Activated T-cell treated with anti-CD3 and anti-CD28 coated beads, Interleukin-2, amount 50 U/mL, for 72 hours (primary cell): ENCODE measurements around the gene CTNS. TPM values are rescaled to one million over a fixed set of nuclear protein-coding genes. Genes with fewer than 3 reads are reported as not detected.
"Not testable (repeated sequence)": the region's sequence is repeated elsewhere in the genome, so short reads cannot be mapped to it uniquely, and the experiment has no call there.

Experiments used
- ATAC-seq, 2 donors: fragments of 150-1000 bp; cut with Tn5 transposase; replicated peaks in 1 of 2; 2 replicates each; pipeline ENCODE4 v1.10.0; 2021; ENCODE audit warnings: moderate library complexity in 2 of 2, mild to moderate bottlenecking in 1 of 2
- DNase-seq, 2 donors: peaks; one replicate each; pipeline ENCODE4 v3.0.0; 2021 to 2022; ENCODE audit warnings: mixed read lengths in 1 of 2
- H3K27ac Mint-ChIP-seq: one replicate; pipeline ENCODE4 v1.8.0; 2022; ENCODE audit warnings: mild to moderate bottlenecking, moderate library complexity, mixed read lengths
- H3K27me3 Mint-ChIP-seq: one replicate; pipeline ENCODE4 v1.8.0; 2022; ENCODE audit warnings: low read depth, mixed read lengths
- H3K36me3 Mint-ChIP-seq, 2 donors: one replicate each; pipeline ENCODE4 v1.8.0; 2022; ENCODE audit warnings: mixed read lengths in 2 of 2, mild to moderate bottlenecking in 1 of 2; ENCODE audit not compliant: insufficient read depth in 2 of 2
- H3K4me1 Mint-ChIP-seq: one replicate; pipeline ENCODE4 v1.8.0; 2022; ENCODE audit warnings: low read depth, mixed read lengths
- H3K4me3 Mint-ChIP-seq, 2 donors: one replicate each; pipeline ENCODE4 v1.8.0; 2022; ENCODE audit warnings: mild to moderate bottlenecking in 2 of 2, mixed read lengths in 2 of 2, moderate library complexity in 2 of 2
- H3K9me3 Mint-ChIP-seq, 2 donors: one replicate each; pipeline ENCODE4 v1.8.0; 2022; ENCODE audit warnings: mixed read lengths in 2 of 2
- total RNA-seq, 2 donors: library from RNA; stranded (reverse); gene quantifications; one replicate each; pipeline ENCODE4 v1.2.3, GENCODE V29; 2022

Gene CTNS
- total RNA-seq, 2 donors from 2014 or later = 10.5 to 12.1 TPM

DNA sequence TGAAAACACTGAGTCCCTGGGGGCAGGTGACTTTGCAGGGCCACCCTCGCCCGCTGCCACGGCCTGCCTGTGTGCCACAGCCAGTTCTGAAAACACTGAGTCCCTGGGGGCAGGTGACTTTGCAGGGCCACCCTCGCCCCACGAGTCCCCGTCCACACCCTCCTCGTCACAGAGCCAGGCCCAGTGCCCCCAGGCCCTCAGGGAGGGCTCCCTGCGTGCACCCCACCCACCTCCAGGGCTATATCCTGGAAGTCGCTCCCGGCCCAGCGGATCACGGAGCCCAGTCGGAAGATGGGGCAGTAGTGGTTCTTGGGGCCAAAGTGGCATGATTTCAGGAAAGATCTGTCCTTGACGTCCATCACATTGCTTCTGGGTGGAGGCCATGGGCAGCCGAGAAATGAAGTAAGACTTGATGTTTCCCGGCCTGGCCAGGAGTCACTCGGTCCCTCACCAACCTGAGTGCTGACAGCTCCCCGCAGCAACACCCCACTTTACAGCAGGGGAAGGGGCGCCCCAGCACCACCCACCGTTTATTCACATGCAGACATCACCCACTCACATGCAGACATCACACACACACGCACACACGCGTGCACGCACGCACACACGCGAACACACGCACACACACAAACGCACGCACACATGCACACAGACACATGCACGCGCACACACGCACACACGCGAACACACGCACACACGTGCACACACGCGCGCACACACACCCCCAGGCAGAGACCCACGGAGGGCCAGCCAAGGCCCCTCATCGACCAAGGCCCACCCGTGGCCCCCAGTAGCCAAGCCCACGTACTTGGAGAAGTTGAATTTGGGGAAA, 52.9 kb downstream of the CTNS start:
- no peak for DNase-seq
- H3K36me3 Mint-ChIP-seq = peaks cover 0 to 5% of the 10 kb centered on the region in 2 donors
- H3K9me3 Mint-ChIP-seq = no peaks in the 10 kb centered on the region
- no peak overlapping the region for H3K4me3 Mint-ChIP-seq
- no peaks in the 10 kb centered on the region for H3K27me3 Mint-ChIP-seq
- ATAC-seq = no peak
- peaks cover 35% of the 10 kb centered on the region for H3K4me1 Mint-ChIP-seq
- no peak overlapping the region for H3K27ac Mint-ChIP-seq

DNA sequence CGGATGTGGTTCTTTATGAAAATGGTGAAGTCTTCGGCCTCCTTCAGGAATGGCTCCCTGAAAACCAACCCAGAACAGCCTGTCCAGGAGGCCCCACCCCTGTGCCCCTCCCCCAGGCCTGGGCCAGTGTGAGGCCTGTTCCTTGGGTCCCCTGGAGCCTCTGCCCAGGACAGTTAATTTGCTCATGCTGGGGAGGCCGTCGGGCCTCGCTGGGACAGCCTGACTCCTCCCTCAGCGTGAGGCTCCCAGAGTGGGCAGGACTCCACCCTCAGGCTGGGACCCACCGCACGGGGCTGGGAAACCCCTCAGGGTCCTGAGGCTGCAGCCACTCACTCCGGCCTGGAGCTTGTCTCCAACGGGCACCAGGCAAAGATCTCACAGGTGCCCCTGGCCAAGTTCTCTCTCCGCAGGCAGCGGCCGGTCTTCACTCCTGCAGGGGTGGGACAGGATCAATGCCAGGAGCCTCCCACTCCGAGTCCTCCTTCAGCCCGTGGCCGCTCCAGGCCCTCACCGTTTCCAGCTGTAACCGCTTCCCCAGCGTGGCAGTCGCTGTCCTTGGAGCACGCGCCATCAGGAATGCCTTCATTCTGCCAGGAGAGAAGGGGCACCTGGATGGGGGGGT, 53.6 kb downstream of the CTNS start:
- DNase-seq = no peak

DNA sequence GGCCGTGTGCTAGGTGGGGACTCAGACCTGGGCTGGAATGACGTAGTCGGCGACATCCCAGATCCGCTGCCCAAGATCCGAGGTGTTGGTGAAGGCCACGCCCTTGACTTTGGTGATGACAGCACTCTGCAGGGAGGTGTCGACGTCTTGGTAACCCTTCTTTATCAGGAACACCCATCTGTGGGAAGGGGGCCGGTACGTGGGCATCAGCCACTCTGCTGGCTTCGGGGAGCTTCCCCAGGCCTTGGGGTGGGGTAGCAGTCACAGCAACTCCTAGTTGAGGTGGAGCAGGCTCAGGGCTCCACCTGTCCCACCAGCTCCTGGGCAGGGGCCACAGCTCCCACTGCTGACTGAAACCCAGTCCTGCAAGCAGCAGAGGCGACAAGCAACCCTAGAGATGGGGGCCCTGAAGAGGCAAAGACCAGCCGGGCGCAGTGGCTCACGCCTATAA, 55.1 kb downstream of the CTNS start:
- Mint-ChIP-seq H3K27me3 (no peaks in the 10 kb centered on the region), H3K36me3 (peaks cover 0 to 5% of the 10 kb centered on the region in 2 donors), H3K27ac (no peak overlapping the region), H3K4me3 (no peak overlapping the region), H3K9me3 (no peaks in the 10 kb centered on the region), H3K4me1 (peaks cover 42% of the 10 kb centered on the region)
- ATAC-seq (no peak), DNase-seq (no peak)

More for the DNA sequence above, 53.6 kb downstream of the CTNS start:
- no peaks in the 10 kb centered on the region for H3K27me3 Mint-ChIP-seq
- H3K27ac Mint-ChIP-seq = no peak overlapping the region
- no peak overlapping the region for H3K4me3 Mint-ChIP-seq
- peaks cover 0 to 5% of the 10 kb centered on the region in 2 donors for H3K36me3 Mint-ChIP-seq
- peaks cover 39% of the 10 kb centered on the region for H3K4me1 Mint-ChIP-seq
- ATAC-seq = no peak
- no peaks in the 10 kb centered on the region for H3K9me3 Mint-ChIP-seq

DNA sequence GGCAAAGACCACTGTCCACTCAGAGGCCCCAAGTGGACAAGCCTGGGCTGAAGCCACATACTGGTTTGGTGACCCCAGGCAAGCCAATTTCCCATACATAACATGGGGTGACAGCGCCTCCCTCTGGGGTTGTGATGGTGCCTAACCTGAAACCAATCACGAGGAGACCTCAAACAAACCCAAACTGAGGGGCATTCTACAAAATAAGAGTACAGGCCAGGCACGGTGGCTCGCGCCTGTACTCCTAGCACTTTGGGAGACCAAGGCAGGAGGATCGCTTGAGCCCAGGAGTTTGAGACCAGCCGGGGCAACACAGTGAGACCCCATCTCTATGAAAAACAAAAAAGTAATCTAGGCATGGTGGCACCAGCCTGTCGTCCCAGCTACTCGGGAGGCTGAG, 55.8 kb downstream of the CTNS start:
- H3K4me3 Mint-ChIP-seq = peak overlapping the region in 1 of 2 donors; percentile 39
- peaks cover 44% of the 10 kb centered on the region for H3K4me1 Mint-ChIP-seq
- H3K36me3 Mint-ChIP-seq = peaks cover 0 to 5% of the 10 kb centered on the region in 2 donors
- no peak for DNase-seq
- H3K9me3 Mint-ChIP-seq = no peaks in the 10 kb centered on the region
- H3K27me3 Mint-ChIP-seq = no peaks in the 10 kb centered on the region
- no peak overlapping the region for H3K27ac Mint-ChIP-seq
- no peak for ATAC-seq

DNA sequence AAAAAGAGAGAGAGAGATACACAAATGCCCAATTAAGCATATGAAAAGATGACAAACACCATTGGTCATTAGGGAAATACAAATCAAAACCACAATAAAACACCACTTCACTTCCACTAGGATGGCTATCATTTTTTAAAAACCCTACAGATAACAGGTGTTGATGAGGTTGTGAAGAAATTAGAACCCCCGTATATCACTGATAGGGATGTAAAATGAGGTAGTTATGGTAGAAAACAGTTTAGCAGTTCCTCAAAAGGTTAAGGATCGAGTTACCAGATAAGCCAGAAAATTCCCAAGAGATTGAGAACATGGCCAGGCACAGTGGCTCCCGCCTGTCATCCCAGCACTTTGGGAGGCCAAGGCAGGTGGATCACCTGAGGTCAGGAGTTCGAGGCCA, 56.6 kb downstream of the CTNS start:
- H3K4me3 Mint-ChIP-seq = peak overlapping the region; percentile 39 to 51
- no peaks in the 10 kb centered on the region for H3K27me3 Mint-ChIP-seq
- peaks cover 44% of the 10 kb centered on the region for H3K4me1 Mint-ChIP-seq
- H3K27ac Mint-ChIP-seq = peak overlapping the region; percentile 54
- ATAC-seq = no peak
- no peak for DNase-seq
- H3K9me3 Mint-ChIP-seq = peaks cover 0 to 2% of the 10 kb centered on the region in 2 donors
- H3K36me3 Mint-ChIP-seq = peaks cover 0 to 11% of the 10 kb centered on the region in 2 donors

- peak overlapping the region; percentile 44 for H3K27ac Mint-ChIP-seq
- H3K27me3 Mint-ChIP-seq = no peaks in the 10 kb centered on the region
- peak overlapping the region; percentile 79 to 89 for H3K4me3 Mint-ChIP-seq
- ATAC-seq = peak; percentile 64 to 75
- peaks cover 0 to 2% of the 10 kb centered on the region in 2 donors for H3K9me3 Mint-ChIP-seq
- DNase-seq = peak; percentile 71 to 72
- peaks cover 44% of the 10 kb centered on the region for H3K4me1 Mint-ChIP-seq
- peaks cover 0 to 11% of the 10 kb centered on the region in 2 donors for H3K36me3 Mint-ChIP-seq
Measured at GRCh38 chr17:3693829-3694231, 57.3 kb downstream of the CTNS start.

GRCh38 chr17:3695129-3695722, 58.7 kb downstream of the CTNS start:
- H3K9me3 Mint-ChIP-seq = peaks cover 0 to 2% of the 10 kb centered on the region in 2 donors
- DNase-seq = no peak

GRCh38 chr17:3695723-3696411, 59.3 kb downstream of the CTNS start, which contains the start of gene P2RX5:
TSS of gene P2RX5 (minus strand) at chr17:3696155. CDS start at chr17:3696005, 150 bp downstream.
- Mint-ChIP-seq H3K4me3 (peak within 1 kb of the TSS; percentile 86 to 92), H3K4me1 (peaks cover 41% of the 10 kb centered on the region), H3K9me3 (peaks cover 0 to 2% of the 10 kb centered on the region in 2 donors), H3K27ac (peak within 1 kb of the TSS; percentile 50), H3K36me3 (peaks cover 0 to 6% of the 10 kb centered on the region in 2 donors), H3K27me3 (no peaks in the 10 kb centered on the region)
- ATAC-seq (peak; percentile 68 to 71), DNase-seq (peak; percentile 49 to 51)

More at GRCh38 chr17:3695129-3695722, 58.7 kb downstream of the CTNS start:
- Mint-ChIP-seq H3K27ac (no peak overlapping the region), H3K36me3 (peaks cover 0 to 8% of the 10 kb centered on the region in 2 donors), H3K27me3 (no peaks in the 10 kb centered on the region), H3K4me3 (peak overlapping the region; percentile 79 to 89), H3K4me1 (peaks cover 44% of the 10 kb centered on the region)
- peak; percentile 20 to 28 for ATAC-seq

DNA sequence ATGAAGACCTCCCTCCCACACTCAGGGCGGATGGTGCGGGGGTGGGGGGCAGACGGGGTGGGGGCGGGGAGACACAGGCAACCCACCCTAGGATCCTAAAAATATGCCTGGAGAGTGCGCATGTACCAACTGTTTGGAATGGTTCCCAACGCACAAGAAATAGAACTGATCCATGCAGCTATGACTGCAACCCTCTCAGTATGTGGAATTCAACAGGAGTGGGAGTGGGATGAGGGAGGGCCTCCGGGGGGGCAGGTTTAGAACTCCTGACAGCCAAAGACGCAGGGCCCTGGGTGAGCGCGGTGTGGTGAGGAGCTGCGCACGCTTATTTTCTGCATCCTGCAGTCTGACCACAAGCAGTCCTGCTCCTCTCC, 60.5 kb downstream of the CTNS start:
- Mint-ChIP-seq H3K4me1 (peaks cover 30% of the 10 kb centered on the region), H3K27me3 (no peaks in the 10 kb centered on the region), H3K4me3 (no peak overlapping the region), H3K27ac (no peak overlapping the region), H3K36me3 (peaks cover 0 to 10% of the 10 kb centered on the region in 2 donors), H3K9me3 (peaks cover 0 to 2% of the 10 kb centered on the region in 2 donors)
- ATAC-seq = no peak
- no peak for DNase-seq

DNA sequence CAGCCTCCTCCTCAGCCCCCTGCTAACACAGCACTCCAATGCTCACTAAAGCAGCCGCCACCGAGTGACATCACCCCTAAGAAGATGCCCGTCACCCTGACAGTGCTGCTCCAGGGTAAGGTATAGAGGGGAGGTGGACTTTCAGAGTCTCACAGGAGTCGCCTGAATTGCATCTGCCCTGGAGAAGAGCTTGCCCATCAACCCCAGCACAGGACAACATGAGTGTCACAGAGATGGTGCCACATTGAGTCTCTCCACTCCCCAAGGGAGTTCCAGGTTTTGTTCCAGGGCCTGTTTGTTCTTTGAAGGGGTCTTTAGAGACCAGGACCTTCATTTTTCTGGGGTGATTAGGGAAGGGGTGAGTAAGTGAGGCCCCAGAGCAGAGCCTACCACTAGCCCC, 61.6 kb downstream of the CTNS start:
- no peak overlapping the region for H3K4me3 Mint-ChIP-seq
- H3K27ac Mint-ChIP-seq = no peak overlapping the region
- no peak for DNase-seq
- H3K36me3 Mint-ChIP-seq = peaks cover 5 to 15% of the 10 kb centered on the region in 2 donors
- no peak for ATAC-seq
- peaks cover 26% of the 10 kb centered on the region for H3K4me1 Mint-ChIP-seq
- no peaks in the 10 kb centered on the region for H3K27me3 Mint-ChIP-seq
- H3K9me3 Mint-ChIP-seq = peaks cover 2% of the 10 kb centered on the region in 2 donors

DNA sequence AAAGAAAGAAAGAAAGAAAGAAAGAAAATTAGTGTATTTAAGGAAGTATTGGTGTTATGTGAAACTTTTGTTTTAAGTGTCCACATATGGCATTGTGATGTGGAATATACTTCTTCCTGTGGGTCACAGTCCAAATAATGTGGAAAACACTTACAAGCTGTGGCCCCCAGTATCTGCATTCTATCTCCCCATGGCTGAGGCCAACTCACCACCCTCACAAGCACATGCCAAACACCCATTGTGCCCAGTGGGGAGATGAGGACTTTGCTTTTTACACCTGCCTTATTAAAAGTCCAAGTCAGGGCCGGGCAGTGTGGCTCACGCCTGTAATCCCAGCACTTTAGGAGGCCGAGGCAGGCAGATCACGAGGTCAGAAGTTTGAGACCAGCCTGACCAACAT, 63.4 kb downstream of the CTNS start:
- Mint-ChIP-seq H3K4me1 (peaks cover 9% of the 10 kb centered on the region), H3K9me3 (peaks cover 2% of the 10 kb centered on the region in 2 donors), H3K36me3 (peaks cover 5 to 15% of the 10 kb centered on the region in 2 donors), H3K4me3 (no peak overlapping the region), H3K27me3 (no peaks in the 10 kb centered on the region), H3K27ac (no peak overlapping the region)
- DNase-seq (no peak), ATAC-seq (no peak)

DNA sequence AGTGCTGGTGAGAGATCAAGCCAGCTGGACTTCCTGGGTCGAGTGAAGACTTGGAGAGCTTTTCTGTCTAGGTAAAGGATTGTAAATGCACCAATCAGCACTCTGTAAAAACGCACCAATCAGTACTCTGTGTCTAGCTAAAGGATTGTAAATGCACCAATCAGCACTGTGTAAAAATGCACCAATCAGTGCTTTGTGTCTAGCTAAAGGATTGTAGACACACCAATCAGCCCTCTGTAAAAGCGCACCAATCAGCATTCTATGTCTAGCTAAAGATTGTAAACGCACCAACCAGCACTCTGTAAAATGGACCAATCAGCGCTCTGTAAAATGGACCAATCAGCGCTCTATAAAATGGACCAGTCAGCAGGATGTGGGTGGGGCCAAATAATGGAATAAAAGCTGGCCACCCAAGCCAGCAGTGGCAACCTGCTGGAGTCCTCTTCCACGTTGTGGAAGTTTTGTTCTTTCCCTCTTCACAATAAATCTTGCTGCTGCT, 65.5 kb downstream of the CTNS start:
- not testable (repeated sequence) for H3K27me3 Mint-ChIP-seq, H3K27ac Mint-ChIP-seq, H3K9me3 Mint-ChIP-seq, ATAC-seq, DNase-seq, H3K4me3 Mint-ChIP-seq, H3K4me1 Mint-ChIP-seq
- peaks cover 5 to 15% of the 10 kb centered on the region in 2 donors for H3K36me3 Mint-ChIP-seq
